CD4-positive, alpha-beta T cell (primary cell): ENCODE measurements around the gene KRT33B. TPM values are rescaled to one million over a fixed set of nuclear protein-coding genes. Genes with fewer than 3 reads are reported as not detected.

Experiments
- ATAC-seq: fragments of 200-7000 bp; cut with Tn5 transposase; one replicate; pipeline ENCODE4 v1.10.0; 2022; ENCODE audit warnings: mild to moderate bottlenecking; ENCODE audit not compliant: poor library complexity
- CTCF ChIA-PET: fragments of 350-600 bp; sonication (Branson Sonifier 250); formaldehyde crosslinking; loops from one replicate; lab custom pipeline; 2021; ENCODE audit warnings: antibody characterized with exemption, inconsistent platforms; lab: Charles Lee
- POLR2A ChIA-PET: fragments of 350-600 bp; sonication (Branson Sonifier 250); formaldehyde crosslinking; loops from one replicate; lab custom pipeline; 2021; ENCODE audit warnings: antibody characterized with exemption, inconsistent platforms; lab: Charles Lee
- DNase-seq, 14 experiments: peaks; one replicate each; pipeline ENCODE4 v3.0.0-alpha.2; 2013 to 2020; ENCODE audit warnings: mixed read lengths in 2 of 14
- H3K27ac ChIP-seq, 2 donors: one replicate each; pipeline versions ENCODE4 v1.5.1 to v1.7.0; 2013; ENCODE audit warnings: low read length in 2 of 2, low read depth in 1 of 2, mild to moderate bottlenecking in 1 of 2
- H3K27me3 ChIP-seq, 2 experiments: 1 replicate in 1 of 2; 2 replicates in 1 of 2; pipeline versions ENCODE4 v1.6.1 to v1.7.0; 2013; ENCODE audit warnings: low read length in 2 of 2, control low read depth in 1 of 2, mild to moderate bottlenecking in 1 of 2, moderate library complexity in 1 of 2; ENCODE audit not compliant: insufficient read depth in 2 of 2, control insufficient read depth in 1 of 2
- H3K36me3 ChIP-seq: one replicate; pipeline ENCODE4 v1.6.1; 2013; ENCODE audit warnings: low read length, control low read depth; ENCODE audit not compliant: insufficient read depth
- H3K4me1 ChIP-seq: one replicate; pipeline ENCODE4 v1.6.1; 2013; ENCODE audit warnings: low read length, control low read depth; ENCODE audit not compliant: insufficient read depth
- H3K4me3 ChIP-seq: one replicate; pipeline ENCODE4 v1.5.1; 2013; ENCODE audit warnings: mild to moderate bottlenecking, low read length, moderate library complexity
- H3K9me3 ChIP-seq, 2 experiments: 1 replicate in 1 of 2; 2 replicates in 1 of 2; pipeline versions ENCODE4 v1.6.1 to v1.7.0; 2013; ENCODE audit warnings: low read length in 2 of 2, mild to moderate bottlenecking in 2 of 2, control low read depth in 1 of 2, moderate library complexity in 1 of 2; ENCODE audit not compliant: control insufficient read depth in 1 of 2, insufficient read depth in 1 of 2
- H3K27ac Mint-ChIP-seq: one replicate; pipeline ENCODE4 v1.8.0; 2020; ENCODE audit warnings: mixed read lengths
- H3K27me3 Mint-ChIP-seq: one replicate; pipeline ENCODE4 v1.8.0; 2021; ENCODE audit warnings: mixed read lengths
- H3K36me3 Mint-ChIP-seq: one replicate; pipeline ENCODE4 v1.8.0; 2021; ENCODE audit warnings: low read depth, mixed read lengths
- H3K4me1 Mint-ChIP-seq: one replicate; pipeline ENCODE4 v1.8.0; 2021; ENCODE audit warnings: low read depth, mixed read lengths
- H3K4me3 Mint-ChIP-seq: one replicate; pipeline ENCODE4 v1.8.0; 2020; ENCODE audit warnings: mild to moderate bottlenecking, mixed read lengths
- H3K9me3 Mint-ChIP-seq: one replicate; pipeline ENCODE4 v1.8.0; 2020; ENCODE audit warnings: mixed read lengths
- CTCF ChIP-seq: fragments of 200-600 bp; IDR thresholded peaks from one replicate; pipeline ENCODE4 v1.8.0; 2022; ENCODE audit warnings: antibody characterized with exemption, mild to moderate bottlenecking
- intact Hi-C, 2 experiments: fragments of 100-400 bp; cut with DNase I in 1 of 2; cut with micrococcal nuclease in 1 of 2; formaldehyde crosslinking; loops; one replicate each; pipeline versions ENCODE4 v1.15.1 to v1.9.0; 2023 to 2025; cut with DNase I, micrococcal nuclease
- total RNA-seq, 174 experiments: library from RNA in 2 of 174; stranded (reverse) in 2 of 174; gene quantifications; one replicate each; pipeline ENCODE4 v1.2.3 and lab custom pipeline; 2021 to 2026

The KRT33B gene
- total RNA-seq, 2 experiments from 2014 or later, result not detected

DNA sequence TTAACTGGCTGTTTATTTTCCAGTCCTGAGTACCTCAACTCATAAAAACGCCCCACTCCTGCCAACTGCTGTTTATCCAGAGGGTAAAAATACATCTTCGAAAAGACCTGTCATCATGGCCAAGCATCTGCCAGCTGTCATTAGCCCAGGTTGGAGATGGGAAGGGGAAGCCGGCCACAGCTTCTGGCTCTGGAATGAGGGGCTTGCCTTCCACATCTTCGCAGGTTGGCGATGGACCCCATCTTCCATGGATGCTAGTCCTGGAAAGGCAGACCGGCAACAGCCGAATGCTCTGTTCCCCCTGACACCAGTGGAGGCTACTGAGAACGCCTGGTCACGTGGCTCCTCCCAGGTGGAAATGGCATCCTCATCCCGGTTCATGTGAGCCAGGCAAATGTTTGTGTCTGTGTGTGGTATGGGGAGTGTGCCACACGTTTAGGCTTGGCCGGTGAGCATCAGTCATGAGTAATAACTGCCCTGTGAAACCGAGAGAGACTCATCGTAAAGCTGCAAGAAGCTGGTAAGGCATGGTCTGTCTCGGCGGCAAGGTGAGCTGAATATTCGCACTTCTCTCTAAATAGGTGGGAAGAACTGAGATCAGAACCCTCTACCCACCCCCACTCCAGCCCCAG lies 53.7 kb downstream of the KRT33B start:
- Histone ChIP-seq H3K27me3 (no peaks in the 10 kb centered on the region), H3K27ac (no peak overlapping the region), H3K4me3 (no peak overlapping the region), H3K36me3 (no peaks in the 10 kb centered on the region), H3K9me3 (no peaks in the 10 kb centered on the region), H3K4me1 (peaks cover 12% of the 10 kb centered on the region)
- ATAC-seq (no peak), DNase-seq (no peak)
- Mint-ChIP-seq H3K4me1 (peaks cover 24% of the 10 kb centered on the region), H3K27me3 (no peaks in the 10 kb centered on the region), H3K27ac (no peak overlapping the region), H3K9me3 (peaks cover 9% of the 10 kb centered on the region), H3K36me3 (no peaks in the 10 kb centered on the region), H3K4me3 (no peak overlapping the region)
- CTCF ChIA-PET, result no interaction called here
- intact Hi-C loops, result no loop called here
- no peak for TF ChIP-seq CTCF
- POLR2A ChIA-PET, result no interaction called here

DNA sequence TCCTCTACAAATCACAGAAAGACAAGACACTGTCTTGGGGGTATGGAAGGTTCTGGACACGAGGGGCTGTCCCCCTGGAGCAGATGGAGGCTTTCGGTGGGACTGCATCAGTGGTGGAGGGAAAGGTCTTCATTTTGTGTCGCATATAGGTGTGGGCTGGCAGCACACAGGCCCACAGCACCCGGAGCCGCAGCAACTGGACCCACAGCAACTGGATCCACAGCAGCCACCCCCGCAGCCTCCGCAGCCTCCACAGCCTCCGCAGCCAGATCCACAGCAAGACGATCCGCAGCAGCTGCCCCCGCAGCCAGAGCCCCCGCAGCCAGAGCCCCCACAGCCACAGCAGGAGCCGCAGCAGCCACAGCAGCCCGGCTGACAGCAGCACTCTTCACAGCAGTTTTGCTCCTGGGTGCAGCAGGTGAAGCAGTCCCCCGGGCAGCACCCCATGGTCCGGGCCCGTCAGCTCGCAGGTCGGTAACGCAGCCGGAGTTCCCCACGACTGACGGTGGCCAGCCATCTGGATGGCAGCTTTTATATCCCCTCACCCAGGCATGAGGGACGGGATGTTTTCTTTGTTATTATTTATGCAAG lies 54.3 kb downstream of the KRT33B start, which contains the start of gene KRTAP17-1:
TSS of gene KRTAP17-1 (minus strand) at position 507 of the 591 bp plus-strand sequence. CDS start at position 447, 60 bp downstream.
- Histone ChIP-seq H3K27me3 (no peaks in the 10 kb centered on the region), H3K36me3 (no peaks in the 10 kb centered on the region), H3K4me3 (no peak within 1 kb of the TSS), H3K9me3 (no peaks in the 10 kb centered on the region), H3K27ac (no peak within 1 kb of the TSS), H3K4me1 (peaks cover 18% of the 10 kb centered on the region)
- TF ChIP-seq CTCF, result no peak
- DNase-seq (no peak), ATAC-seq (no peak)
- ChIA-PET CTCF (no interaction called here), POLR2A (no interaction called here)
- no peaks in the 10 kb centered on the region for H3K36me3 Mint-ChIP-seq
- peaks cover 9% of the 10 kb centered on the region for H3K9me3 Mint-ChIP-seq
- intact Hi-C loops, result no loop called here
- H3K4me3 Mint-ChIP-seq, result no peak within 1 kb of the TSS
- H3K27me3 Mint-ChIP-seq, result no peaks in the 10 kb centered on the region
- H3K4me1 Mint-ChIP-seq, result peaks cover 26% of the 10 kb centered on the region
- H3K27ac Mint-ChIP-seq, result no peak within 1 kb of the TSS

Other genes starting within 250 kb of the KRT33B start
- not detected for gene KRTAP4-12, start 245.6 kb downstream of the KRT33B start, total RNA-seq
- gene KRTAP4-6, start 229.3 kb downstream of the KRT33B start, total RNA-seq, result not detected
- gene KRTAP4-5, start 220.0 kb downstream of the KRT33B start, total RNA-seq, result not detected
- gene KRTAP4-4, start 209.1 kb downstream of the KRT33B start, total RNA-seq, result not detected
- not detected for gene KRTAP4-3, start 201.6 kb downstream of the KRT33B start, total RNA-seq
- gene KRTAP4-2, start 191.6 kb downstream of the KRT33B start, total RNA-seq, result not detected
- gene KRTAP4-1, start 184.9 kb downstream of the KRT33B start, total RNA-seq, result not detected
- not detected for gene KRTAP9-1, start 179.9 kb downstream of the KRT33B start, total RNA-seq
- gene KRTAP9-2, start 143.2 kb downstream of the KRT33B start, total RNA-seq, result not detected
- not detected for gene KRTAP9-3, start 137.4 kb downstream of the KRT33B start, total RNA-seq
- not detected for gene KRTAP9-8, start 131.8 kb downstream of the KRT33B start, total RNA-seq
- gene KRTAP9-4, start 120.1 kb downstream of the KRT33B start, total RNA-seq, result not detected
- not detected for gene KRTAP9-9, start 114.4 kb downstream of the KRT33B start, total RNA-seq
- gene KRTAP9-6, start 104.4 kb downstream of the KRT33B start, total RNA-seq, result not detected
- gene KRTAP9-7, start 94.1 kb downstream of the KRT33B start, total RNA-seq, result not detected
- not detected for gene KRTAP29-1, start 67.0 kb downstream of the KRT33B start, total RNA-seq
- 1 to 10 TPM; 1.0 to 1.1 TPM for gene KRTAP16-1, start 60.5 kb downstream of the KRT33B start, total RNA-seq
- not detected for gene KRTAP17-1, start 54.1 kb downstream of the KRT33B start, total RNA-seq
- not detected for gene KRT33A, start 19.0 kb downstream of the KRT33B start, total RNA-seq
- gene KRT34, start 12.5 kb upstream of the KRT33B start, total RNA-seq, result not detected
- gene KRT31, start 27.8 kb upstream of the KRT33B start, total RNA-seq, result not detected
- not detected for gene KRT37, start 54.8 kb upstream of the KRT33B start, total RNA-seq
- gene KRT38, start 71.2 kb upstream of the KRT33B start, total RNA-seq, result not detected
- not detected for gene KRT32, start 97.6 kb upstream of the KRT33B start, total RNA-seq
- not detected for gene KRT35, start 111.3 kb upstream of the KRT33B start, total RNA-seq
- not detected for gene KRT36, start 120.1 kb upstream of the KRT33B start, total RNA-seq
- not detected for gene KRT13, start 135.8 kb upstream of the KRT33B start, total RNA-seq
- gene KRT15, start 149.1 kb upstream of the KRT33B start, total RNA-seq, result not detected
- gene KRT19, start 158.5 kb upstream of the KRT33B start, total RNA-seq, result not detected
- not detected for gene KRT9, start 202.2 kb upstream of the KRT33B start, total RNA-seq
- gene KRT14, start 217.1 kb upstream of the KRT33B start, total RNA-seq, result not detected
- gene KRT16, start 243.0 kb upstream of the KRT33B start, total RNA-seq, result not detected